Transverse colon (tissue), 3 donors: ENCODE data around the gene YTHDF1.

ENCODE experiments used
- CTCF ChIP-seq, 5 experiments: fragments of 200-600 bp in 3 of 5; fragments of 450-650 bp in 2 of 5; sonication (generic) in 3 of 5; IDR thresholded peaks; 1 replicate in 2 of 5; 2 replicates in 3 of 5; pipeline ENCODE4 v1.5.1; 2016 to 2017; ENCODE audit warnings: antibody characterized with exemption in 5 of 5, inconsistent platforms in 3 of 5, mild to moderate bottlenecking in 2 of 5, moderate library complexity in 1 of 5
- EP300 ChIP-seq: sonication (generic); formaldehyde crosslinking; IDR thresholded peaks from one replicate; pipeline ENCODE4 v1.6.1; 2017; ENCODE audit warnings: antibody characterized with exemption, low read depth
- POLR2A ChIP-seq: fragments of 450-650 bp; IDR thresholded peaks from one replicate; pipeline ENCODE4 v1.6.1; 2016; ENCODE audit warnings: antibody characterized with exemption, mild to moderate bottlenecking, moderate library complexity

DNA sequence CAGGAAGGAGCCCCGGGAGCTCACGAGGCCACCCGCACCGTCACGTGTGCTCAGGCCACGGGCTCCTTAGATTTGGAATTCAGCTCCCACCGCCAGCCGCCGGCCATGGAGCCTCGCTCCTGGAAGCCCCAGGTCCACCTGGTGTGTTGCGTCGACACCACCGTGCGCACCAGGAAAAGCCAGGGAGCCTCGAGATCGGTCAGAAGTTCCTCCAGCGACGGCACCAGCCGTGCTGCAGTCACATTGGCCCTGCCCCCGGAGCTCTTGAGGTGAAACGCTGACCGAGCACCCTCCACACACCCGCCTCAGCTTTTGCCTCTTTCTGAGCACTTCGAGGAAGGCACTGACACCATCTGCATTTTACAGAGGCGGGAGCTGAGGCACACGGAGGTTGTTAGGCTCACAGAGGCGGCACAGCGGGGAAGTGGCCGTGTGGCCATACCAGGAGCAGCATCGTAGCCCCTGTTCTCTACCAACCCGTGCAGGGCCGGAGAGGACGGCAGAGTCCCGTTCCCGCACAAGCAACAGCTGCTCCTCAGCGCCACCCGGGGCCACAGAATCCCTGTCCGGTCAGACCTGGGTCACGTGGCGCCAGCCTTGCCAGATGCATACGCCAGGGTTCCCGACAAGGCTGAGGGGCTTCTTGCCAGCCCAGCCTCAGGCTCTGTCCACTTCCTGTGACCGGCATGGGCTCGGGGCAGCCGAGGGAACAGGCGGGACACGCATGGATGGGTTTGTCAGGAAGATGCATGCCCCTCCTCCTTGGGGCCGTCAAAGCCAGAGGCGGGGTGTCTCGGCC, 30.8 kb upstream of the YTHDF1 start:
- TF ChIP-seq CTCF (IDR thresholded peaks at IDR 0.05) (no peak), POLR2A (no peak), EP300 (no peak)
